NCI-H510A (cell line): ENCODE data around the gene UMOD.

Source experiments
- DNase-seq: peaks from one replicate; lab custom pipeline; 2025; lab: John Stamatoyannopoulos, UW

The UMOD gene

DNA sequence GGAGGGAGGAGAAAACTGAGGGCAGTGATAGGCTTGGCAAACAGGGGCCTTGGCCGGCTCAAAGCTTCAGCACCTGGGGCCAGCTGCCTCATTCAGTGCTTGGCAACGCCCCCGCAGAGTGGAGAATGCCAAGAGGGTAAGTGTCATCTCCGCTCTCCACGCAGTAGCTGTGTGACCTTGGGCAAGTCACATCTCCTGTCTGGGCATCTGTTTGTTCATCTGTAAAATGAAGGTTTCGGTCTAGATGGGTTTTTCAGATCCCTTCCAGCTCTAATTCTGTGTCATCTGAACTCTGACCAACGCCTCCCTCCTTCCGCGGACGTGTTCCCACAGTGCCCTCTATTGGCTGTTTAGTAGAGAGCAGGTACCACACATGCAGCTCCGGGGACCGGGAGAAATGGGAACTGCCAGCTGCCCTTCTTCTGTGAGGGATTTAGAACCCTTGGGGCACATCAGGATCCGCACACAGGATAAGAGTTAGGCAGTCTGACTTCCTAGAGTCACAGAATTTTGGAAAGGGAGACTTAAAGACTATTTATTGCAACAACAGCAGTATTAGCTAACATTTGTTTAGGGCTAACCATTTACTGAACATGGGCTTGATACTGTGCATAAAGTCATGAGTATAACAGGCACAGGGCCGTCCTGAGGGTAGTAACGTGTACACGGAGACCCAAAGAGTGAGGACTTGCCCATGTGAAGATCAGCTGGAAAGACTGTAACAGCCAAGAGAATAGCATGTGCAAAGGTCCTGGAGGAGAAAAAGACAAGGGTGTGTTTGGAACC is 52.0 kb downstream of the UMOD start:
- peak; percentile 33 for DNase-seq

DNA sequence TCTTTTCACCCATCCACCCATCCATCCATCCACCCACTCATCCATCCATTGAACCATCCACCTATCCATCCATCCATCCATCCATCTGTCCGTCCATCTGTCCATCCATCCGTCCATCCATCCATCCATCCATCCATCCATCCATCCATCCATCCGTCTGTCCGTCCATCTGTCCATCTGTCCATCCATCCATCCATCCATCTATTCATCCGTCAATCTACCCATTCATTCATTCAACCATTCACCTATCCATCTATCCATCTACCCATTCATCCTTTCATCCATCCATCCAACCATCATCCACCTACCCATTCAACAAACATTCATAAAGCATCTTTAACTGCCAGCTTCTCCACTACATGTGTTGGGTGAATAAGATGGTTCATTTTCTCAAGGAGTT is 54.1 kb downstream of the UMOD start:
- DNase-seq: no peak

GRCh38 chr16:20291208-20292206 is 61.0 kb downstream of the UMOD start:
- DNase-seq: no peak

GRCh38 chr16:20289571-20289970 is 62.9 kb downstream of the UMOD start:
- no peak for DNase-seq

- no peak for DNase-seq
These were observed 66.5 kb downstream of the UMOD start for GRCh38 chr16:20285993-20286499.
